Endothelial cell of hepatic sinusoid (primary cell): ENCODE results near the gene SYMPK.

ENCODE experiments used
- in situ Hi-C: cut with HindIII; loops from 2 replicates; pipeline ENCODE4 v1.10.0; 2017; ENCODE audit warnings: low sequenced_read_pairs

SYMPK gene

DNA sequence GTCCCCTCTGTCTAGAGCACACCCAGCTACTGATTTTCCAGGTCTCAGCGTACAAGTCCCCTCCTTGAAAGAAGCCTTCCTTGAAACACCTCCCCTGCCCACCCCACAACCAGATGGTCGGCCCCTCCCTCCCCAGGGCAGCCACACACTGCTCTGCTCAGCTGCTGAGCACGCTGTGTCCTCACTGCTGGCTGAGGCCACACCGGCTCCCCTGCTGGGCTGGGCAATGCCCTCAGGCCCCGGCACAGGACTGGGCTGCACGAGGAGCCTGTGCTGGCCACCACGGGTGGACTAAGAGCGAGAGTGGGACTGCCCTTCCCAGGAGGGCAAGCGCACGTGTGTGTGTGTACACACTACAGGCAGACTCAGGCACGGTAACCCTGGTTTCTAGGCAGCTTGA is 36.0 kb downstream of the SYMPK start:
- in situ Hi-C loops: no loop called here

DNA sequence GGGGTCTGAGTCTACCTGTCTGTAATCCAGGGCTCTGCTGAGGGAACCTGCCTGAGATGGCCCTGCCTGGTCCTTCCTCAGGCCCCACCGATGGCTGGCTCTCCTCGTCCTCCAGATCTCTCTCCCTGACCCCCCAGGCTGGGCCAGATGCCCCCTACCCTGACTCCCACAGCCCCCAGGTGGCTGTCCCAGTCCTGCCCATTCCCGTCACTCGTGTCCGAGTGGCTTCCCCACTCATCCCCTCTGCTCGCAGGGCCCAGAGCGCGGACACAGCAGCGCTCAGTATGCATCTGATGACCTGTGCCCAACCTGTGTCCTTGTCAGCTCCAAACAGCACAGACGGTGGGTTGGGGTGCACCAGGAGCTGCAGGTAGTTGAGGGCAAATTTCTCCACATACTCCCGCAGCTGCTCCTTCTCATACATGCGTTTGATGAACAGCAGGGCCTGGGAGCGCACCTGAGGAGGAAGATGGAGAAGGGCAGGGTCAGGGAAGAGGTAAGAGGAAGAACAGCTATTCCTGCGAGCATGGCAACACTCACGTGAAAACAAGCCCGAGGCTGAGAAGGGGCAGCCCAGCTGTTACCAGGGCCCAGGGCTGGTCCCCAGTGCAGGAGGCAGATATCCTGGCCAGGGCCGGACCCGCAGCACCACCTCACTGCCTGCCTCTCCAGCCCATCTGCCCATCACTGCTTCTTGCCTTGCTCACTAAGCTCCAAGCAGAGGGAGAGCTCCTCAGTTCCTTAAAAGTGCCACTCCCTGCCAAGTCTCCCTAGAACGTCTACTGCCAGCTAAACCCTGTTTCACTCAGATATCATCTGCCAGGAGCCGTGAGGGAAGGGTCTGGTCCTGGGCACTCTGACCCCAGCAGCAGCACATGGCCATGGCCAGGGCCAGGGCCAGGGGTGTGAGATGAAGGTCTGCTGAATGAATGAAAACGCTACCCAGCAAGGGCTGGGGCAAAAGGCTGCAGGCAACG is 36.7 kb downstream of the SYMPK start:
- in situ Hi-C loops: no loop called here

GRCh38 chr19:45825263-45825605 is 37.7 kb downstream of the SYMPK start:
- in situ Hi-C loops: no loop called here

DNA sequence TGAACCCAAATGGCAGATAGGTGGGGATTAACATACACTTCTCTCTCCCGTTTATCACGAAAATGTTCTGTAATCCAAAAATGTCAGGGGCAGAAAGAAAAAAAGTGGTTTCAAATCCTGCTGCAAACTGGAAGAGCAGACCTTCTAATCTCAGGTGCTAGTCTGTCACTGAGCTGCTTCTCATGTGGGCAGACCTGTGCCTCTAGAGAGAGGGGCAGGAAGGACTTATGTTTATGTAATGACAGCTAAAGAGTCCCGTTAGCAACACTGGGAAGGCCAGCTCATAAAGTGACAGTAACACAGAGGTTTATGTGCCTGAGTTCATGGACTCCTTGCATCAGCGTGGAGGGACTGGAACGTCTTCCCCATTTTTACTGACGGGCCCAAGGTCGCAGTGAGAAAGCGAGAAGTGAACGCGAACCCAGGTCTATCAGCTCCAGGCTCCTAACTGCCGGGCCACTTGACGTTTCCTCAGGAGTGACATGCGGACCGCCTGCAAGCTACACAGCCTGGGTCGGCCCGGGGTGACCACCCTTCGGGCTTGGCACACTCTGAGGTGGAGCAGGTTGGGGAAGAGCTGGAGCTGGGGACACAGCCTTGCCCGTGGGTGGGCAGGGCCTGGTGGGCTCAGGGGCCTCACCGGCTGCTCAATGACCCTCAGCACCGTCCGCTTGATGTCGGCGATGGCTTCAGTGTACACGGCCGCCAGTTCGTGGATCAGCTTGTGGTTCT is 38.2 kb downstream of the SYMPK start:
- in situ Hi-C loops: no loop called here

GRCh38 chr19:45824041-45824471 is 38.9 kb downstream of the SYMPK start:
- in situ Hi-C loops: no loop called here

DNA sequence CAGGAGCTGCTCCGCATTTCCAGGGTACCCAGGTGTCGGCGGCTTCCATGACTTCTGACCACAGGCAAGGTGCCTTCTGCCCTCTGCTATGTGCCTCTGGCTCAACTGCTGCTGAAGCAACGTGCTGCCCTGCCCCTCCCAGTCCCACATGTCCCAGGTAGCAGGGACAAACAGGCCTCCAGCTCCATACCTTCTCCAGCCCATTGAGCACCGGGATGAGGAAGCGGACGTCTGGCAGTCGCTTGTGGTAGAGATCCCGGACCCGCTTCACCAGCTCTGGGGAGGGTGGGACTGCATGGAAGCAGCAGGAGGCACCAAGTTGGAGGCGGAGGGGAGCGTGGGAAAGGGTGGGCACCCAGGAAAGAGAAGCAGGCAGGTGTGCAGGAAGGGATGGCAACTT is 39.8 kb downstream of the SYMPK start:
- in situ Hi-C loops: no loop called here

DNA sequence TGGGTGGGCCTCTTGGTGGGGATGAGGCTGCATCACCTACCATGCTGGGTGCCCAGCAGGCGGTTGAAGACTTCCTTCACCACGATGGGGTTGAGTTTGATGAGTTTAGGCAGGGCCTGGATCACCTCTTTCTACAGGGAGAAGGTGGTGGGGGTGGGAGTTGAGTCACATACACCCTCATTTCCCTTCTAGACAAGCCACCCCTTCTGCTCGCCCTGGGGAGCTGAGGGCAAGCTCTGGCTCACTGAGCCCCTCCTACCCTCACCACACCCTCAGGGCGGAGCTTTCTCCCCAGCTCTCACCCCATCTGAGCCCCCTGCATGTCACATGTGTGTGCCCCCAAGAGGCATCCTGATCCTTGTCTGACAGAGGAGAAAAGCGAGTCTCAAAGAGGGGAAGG is 40.2 kb downstream of the SYMPK start:
- in situ Hi-C loops: no loop called here

- in situ Hi-C loops: no loop called here
Observed at GRCh38 chr19:45821570-45821969, 41.4 kb downstream of the SYMPK start.

DNA sequence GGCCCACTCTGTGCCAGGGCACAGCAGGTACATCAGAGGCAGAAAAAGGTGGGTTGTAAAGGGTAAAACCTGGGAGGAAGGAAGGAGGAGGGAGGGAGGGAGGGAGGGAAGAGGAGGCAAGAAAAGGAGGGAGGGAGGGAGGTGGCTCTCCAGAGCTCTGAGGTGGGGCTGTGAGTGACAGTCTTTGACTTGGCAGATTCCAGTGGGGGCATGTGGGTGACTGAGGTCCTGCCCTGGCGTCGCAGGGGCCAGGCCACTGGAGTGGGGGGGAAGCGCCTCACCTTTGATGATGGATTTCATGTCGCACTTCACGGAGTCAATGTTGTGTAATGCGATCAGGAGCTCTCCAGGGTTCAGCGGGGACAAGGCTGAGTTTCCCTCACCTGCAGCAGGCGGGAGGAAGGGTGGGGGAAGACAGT is 41.8 kb downstream of the SYMPK start:
- in situ Hi-C loops: no loop called here

GRCh38 chr19:45820413-45821102 is 42.4 kb downstream of the SYMPK start:
- in situ Hi-C loops: no loop called here

- in situ Hi-C loops: no loop called here
Observed at GRCh38 chr19:45819769-45820168, 43.2 kb downstream of the SYMPK start.

DNA sequence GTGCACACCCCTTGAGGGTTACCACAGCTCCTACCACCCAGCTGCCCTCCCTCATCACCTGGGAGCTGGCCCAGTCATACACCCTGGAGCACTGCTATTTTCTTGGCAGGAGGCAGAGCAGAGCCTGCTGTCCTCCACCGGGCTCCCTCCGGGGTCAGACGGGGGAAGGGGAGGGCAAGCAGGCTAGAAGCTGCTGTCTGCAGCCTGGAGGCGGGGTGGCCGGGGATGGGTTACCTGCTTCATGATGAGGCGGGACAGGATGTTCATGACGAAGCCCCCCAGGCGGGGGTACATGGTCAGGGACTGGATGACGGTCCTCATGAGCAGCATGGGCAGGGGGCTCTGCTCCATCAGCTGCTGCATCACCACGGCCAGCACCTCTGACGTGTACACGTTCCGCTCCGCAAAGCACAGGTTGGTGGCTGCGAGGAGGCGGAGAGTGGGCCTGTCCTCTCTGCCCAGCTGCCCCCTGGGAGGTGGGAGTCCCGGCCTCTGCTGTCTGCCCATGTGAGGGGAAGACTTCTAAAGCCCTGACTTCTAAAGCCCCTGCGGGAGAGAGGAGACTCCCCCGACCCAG is 45.1 kb downstream of the SYMPK start:
- in situ Hi-C loops: no loop called here

DNA sequence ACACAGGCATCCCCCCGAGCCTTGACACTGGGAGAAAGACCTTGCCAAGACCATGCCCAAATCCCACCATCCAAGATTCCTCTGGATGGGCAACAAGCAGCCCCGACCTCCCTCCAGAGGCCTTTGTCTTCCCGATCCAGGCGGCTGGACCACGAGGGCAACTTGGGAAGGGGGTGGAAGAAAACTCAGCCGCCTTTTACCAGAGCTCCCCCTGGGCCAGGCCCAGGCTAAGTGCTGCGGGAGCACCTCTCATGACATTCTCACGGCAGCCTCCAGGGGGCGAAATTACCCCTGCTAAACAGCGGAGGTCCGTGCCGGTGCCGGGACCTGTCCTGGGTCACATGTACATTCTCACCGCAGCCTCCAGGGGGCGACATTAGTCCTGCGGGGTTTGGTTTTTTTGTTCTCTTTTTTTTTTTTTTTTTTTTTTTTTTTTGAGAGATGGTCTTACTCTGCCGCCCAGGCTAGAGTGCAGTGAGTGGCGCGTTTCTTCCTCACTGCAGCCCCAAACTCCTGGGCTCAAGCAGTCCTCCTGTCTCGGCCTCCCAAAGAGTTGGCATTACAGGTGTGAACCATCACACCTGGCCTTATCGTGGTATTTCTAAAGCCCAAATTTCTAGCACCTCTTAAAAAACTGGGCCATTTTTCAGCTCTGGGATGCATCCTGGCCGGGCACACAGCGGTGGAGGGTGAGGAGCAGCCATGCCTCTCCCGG is 45.8 kb downstream of the SYMPK start:
- in situ Hi-C loops: no loop called here

GRCh38 chr19:45816236-45817009 is 46.5 kb downstream of the SYMPK start:
- in situ Hi-C loops: no loop called here

GRCh38 chr19:45815481-45816216 is 47.3 kb downstream of the SYMPK start:
- in situ Hi-C loops: no loop called here

- in situ Hi-C loops: no loop called here
Observed at GRCh38 chr19:45814851-45815480, 48.0 kb downstream of the SYMPK start, which contains the start of gene RSPH6A. Gene RSPH6A (minus strand): TSS chr19:45815308. CDS start chr19:45815176, 132 bp downstream.

DNA sequence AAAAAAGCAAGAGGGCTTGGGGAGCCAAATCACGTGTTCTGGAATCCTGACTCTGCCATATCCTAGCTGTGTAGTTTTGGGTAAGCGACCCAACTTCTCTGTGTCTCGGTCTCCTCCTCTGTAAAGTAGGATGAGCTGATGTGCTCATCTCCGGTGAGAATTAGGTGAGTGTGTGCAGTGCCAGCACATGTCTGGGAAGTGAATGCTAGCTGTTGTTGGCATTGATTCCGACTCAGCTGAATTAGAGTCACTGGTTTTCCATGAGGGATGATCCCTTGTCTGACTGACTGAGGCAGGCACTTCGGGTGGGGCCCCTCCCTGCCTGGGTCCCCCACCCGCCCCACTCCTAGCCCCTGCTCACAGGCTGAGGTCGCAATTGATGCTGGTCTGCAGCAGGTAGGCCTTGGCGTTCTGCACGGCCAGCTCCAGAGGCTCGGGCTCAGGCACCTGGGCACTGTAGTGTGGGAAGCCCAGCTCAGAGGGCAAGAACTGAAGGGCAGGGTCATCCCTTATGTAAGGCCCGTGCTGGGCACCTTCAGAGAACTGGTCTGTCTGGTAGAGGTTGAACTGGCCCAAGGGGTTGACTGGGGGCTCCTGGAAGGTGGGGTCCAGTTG is 48.7 kb downstream of the SYMPK start:
- in situ Hi-C loops: no loop called here

DNA sequence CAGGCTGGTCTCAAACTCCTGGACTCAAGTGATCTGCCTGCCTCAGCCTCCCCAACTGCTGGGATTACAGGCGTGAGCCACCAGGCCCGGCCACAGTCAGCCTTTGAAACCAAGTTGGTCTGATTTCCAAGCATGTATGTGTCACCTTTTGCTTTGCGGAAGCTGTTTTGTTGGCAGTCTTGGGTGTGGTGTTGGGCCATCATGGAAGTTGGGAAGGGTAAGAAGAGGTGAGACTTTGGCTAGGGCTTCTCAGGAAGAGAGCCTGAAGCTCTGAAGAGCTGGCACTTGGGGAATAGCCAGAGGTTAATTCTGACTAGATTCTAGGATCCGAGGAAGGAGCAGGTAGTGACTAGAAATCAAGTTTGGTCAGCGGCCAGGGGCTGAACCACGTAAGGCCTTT is 50.6 kb downstream of the SYMPK start:
- in situ Hi-C loops: no loop called here
